ENCODE results near the gene DDX51.
"Not testable (repeated sequence)": the region's sequence is repeated elsewhere in the genome, so short reads cannot be mapped to it uniquely, and the experiment has no call there.

DDX51 gene

GRCh38 chr12:132138941-132139871 lies 4.9 kb downstream of the DDX51 start:
- no peak for DNase-seq

GRCh38 chr12:132137483-132138125 lies 6.5 kb downstream of the DDX51 start:
- no peak for DNase-seq

GRCh38 chr12:132136226-132136625 lies 7.9 kb downstream of the DDX51 start:
- not testable (repeated sequence) for DNase-seq

- DNase-seq = not testable (repeated sequence)
Measured at GRCh38 chr12:132134653-132135183, 9.4 kb downstream of the DDX51 start.

GRCh38 chr12:132133952-132134652 lies 10.0 kb downstream of the DDX51 start:
- DNase-seq = no peak

GRCh38 chr12:132132609-132133430 lies 11.3 kb downstream of the DDX51 start:
- no peak for DNase-seq

GRCh38 chr12:132131952-132132351 lies 12.2 kb downstream of the DDX51 start:
- DNase-seq = no peak

GRCh38 chr12:132131229-132131628 lies 12.9 kb downstream of the DDX51 start:
- no peak for DNase-seq

- no peak for DNase-seq
Measured at GRCh38 chr12:132130690-132131089, 13.4 kb downstream of the DDX51 start.

GRCh38 chr12:132129007-132129406 lies 15.1 kb downstream of the DDX51 start:
- no peak for DNase-seq

GRCh38 chr12:132127041-132127440 lies 17.1 kb downstream of the DDX51 start:
- no peak for DNase-seq

- DNase-seq = no peak
Measured at GRCh38 chr12:132125736-132126135, 18.4 kb downstream of the DDX51 start.

GRCh38 chr12:132124766-132125425 lies 19.2 kb downstream of the DDX51 start:
- DNase-seq = no peak

- no peak for DNase-seq
Measured at GRCh38 chr12:132123970-132124765, 20.0 kb downstream of the DDX51 start.

GRCh38 chr12:132121283-132121682 lies 22.8 kb downstream of the DDX51 start:
- DNase-seq = no peak

GRCh38 chr12:132118876-132119275 lies 25.2 kb downstream of the DDX51 start:
- no peak for DNase-seq

- DNase-seq = no peak
Measured at GRCh38 chr12:132117558-132117875, 26.6 kb downstream of the DDX51 start.

- DNase-seq = no peak
Measured at GRCh38 chr12:132116709-132117557, 27.2 kb downstream of the DDX51 start.

- DNase-seq = no peak
Measured at GRCh38 chr12:132115500-132115899, 28.6 kb downstream of the DDX51 start.

GRCh38 chr12:132114667-132115066 lies 29.5 kb downstream of the DDX51 start:
- DNase-seq = no peak
